K562 (cell line): ENCODE measurements around the gene DLX4.

Source experiments
- POLR2A ChIP-seq: fragments of 450-650 bp; conservative IDR thresholded peaks from 2 replicates; pipeline ENCODE4 v1.6.1; 2016
- RFX5 ChIP-seq: IDR thresholded peaks from 2 replicates; pipeline ENCODE4 v1.6.1; 2011; ENCODE audit warnings: low read depth, mild to moderate bottlenecking, improper control_type of control experiment, low read length
- ZBTB5 ChIP-seq: fragments of 450-650 bp; IDR thresholded peaks from 2 replicates; pipeline ENCODE4 v1.6.1; 2017; ENCODE audit warnings: antibody characterized with exemption
- ZNF280B ChIP-seq: fragments of 250-450 bp; sonication (Bioruptor Pico); IDR thresholded peaks from 2 replicates; pipeline ENCODE4 v1.5.1; 2021; ENCODE audit warnings: mild to moderate bottlenecking
- ZNF354B ChIP-seq: fragments of 250-450 bp; sonication (Bioruptor Pico); IDR thresholded peaks from 2 replicates; pipeline ENCODE4 v1.4.0; 2020
- TF ChIP-seq, protein P1 (sequence below), 2 experiments: fragments of 450-650 bp; IDR thresholded peaks; 2 replicates each; pipeline ENCODE4 v1.6.1; 2016; ENCODE audit warnings: mild to moderate bottlenecking in 2 of 2, borderline replicate concordance in 1 of 2, low read depth in 1 of 2, moderate library complexity in 1 of 2
- TF ChIP-seq, protein P2 (sequence below): fragments of 250-450 bp; sonication (Bioruptor Pico); IDR thresholded peaks from 2 replicates; pipeline ENCODE4 v1.8.0; 2021; ENCODE audit warnings: mild to moderate bottlenecking, moderate library complexity

DNA sequence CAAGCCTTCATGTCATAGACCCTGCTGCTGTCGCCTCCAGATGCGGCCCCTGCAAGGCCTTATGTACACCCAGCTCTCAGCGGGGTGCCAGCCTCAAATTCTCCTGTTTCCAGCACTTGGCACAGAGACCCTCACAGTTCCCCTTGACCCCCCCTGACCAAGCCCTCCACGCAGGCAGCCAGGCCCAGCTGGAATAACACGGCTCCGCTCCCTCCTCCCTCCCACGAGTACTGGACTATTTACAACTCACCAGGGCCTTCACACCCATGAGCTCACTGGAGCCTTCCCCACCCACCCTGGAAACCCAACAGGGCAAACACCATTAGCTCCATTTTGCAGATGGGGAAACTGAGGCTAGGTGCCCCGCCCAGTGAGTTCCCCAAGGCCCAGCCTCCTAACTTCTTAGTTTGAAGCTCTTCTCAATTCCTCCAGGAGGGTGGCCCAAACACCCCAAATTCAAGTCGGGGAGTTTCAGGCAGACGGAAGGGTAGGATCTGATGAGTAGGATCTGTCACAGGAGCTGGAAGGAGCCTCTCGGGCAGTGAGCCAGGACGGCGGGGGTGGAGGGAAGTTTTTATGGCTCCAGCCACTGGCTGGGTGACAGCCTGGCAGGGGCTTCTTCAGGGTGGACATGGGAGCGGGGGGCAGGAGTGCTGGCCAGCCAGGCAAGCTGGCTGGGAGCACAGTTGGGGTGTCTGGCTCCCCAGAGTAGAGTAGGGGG lies 17.5 kb upstream of the DLX4 start:
- TF ChIP-seq ZNF354B (no peak), ZBTB5 (no peak), RFX5 (no peak), POLR2A (no peak), ZNF280B (no peak)
- TF ChIP-seq, protein P1, sequence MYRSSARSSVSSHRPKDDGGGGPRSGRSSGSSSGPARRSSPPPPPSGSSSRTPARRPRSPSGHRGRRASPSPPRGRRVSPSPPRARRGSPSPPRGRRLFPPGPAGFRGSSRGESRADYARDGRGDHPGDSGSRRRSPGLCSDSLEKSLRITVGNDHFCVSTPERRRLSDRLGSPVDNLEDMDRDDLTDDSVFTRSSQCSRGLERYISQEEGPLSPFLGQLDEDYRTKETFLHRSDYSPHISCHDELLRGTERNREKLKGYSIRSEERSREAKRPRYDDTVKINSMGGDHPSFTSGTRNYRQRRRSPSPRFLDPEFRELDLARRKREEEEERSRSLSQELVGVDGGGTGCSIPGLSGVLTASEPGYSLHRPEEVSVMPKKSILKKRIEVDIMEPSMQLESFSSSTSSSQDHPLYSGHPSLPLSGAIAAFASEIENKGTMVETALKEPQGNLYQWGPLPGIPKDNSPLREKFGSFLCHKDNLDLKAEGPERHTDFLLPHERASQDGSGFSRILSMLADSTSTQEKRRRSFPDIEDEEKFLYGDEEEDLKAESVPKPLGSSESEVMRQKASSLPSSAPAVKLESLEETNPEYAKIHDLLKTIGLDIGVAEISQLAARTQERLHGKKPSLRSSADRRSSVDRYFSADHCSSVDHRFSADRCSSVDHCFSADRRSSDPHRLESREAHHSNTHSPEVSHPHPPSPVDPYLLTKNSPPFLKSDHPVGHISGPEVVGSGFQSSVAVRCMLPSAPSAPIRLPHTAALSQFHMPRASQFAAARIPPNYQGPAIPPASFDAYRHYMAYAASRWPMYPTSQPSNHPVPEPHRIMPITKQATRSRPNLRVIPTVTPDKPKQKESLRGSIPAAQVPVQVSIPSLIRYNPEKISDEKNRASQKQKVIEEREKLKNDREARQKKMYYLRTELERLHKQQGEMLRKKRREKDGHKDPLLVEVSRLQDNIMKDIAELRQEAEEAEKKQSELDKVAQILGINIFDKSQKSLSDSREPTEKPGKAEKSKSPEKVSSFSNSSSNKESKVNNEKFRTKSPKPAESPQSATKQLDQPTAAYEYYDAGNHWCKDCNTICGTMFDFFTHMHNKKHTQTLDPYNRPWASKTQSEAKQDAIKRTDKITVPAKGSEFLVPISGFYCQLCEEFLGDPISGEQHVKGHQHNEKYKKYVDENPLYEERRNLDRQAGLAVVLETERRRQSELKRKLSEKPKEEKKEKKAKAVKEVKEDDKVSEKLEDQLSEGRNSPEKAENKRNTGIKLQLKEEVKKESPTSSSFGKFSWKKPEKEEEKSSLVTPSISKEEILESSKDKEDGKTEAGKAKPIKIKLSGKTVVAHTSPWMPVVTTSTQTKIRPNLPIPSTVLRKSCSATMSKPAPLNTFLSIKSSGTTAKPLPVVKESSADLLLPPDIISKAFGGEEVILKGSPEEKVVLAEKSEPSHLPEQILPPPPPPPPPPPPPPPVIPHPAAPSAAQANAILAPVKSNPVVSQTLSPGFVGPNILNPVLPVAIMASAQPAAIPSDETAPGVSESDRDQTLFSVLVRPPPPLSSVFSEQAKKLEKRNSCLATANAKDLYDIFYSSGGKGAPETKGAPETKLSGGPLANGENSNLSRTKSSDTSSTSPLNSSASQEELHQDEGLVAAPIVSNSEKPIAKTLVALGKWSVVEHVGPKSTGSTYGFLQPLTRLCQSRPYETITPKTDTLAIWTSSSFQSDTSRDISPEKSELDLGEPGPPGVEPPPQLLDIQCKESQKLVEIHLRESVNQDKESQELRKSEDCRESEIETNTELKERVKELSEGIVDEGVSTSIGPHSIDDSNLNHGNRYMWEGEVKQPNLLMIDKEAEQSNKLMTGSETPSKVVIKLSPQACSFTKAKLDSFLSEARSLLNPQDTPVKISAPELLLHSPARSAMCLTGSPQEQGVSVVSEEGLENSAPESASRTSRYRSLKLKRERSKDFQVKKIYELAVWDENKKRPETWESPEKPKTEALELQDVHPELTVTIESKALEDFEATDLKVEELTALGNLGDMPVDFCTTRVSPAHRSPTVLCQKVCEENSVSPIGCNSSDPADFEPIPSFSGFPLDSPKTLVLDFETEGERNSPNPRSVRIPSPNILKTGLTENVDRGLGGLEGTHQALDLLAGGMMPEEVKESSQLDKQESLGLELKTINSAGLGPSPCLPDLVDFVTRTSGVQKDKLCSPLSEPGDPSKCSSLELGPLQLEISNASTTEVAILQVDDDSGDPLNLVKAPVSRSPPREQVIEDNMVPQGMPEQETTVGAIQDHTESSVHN (IDR thresholded peaks at IDR 0.05; ENCODE audit: borderline replicate concordance in 1 of 2, low read depth in 1 of 2) = no peak
- TF ChIP-seq, protein P2, sequence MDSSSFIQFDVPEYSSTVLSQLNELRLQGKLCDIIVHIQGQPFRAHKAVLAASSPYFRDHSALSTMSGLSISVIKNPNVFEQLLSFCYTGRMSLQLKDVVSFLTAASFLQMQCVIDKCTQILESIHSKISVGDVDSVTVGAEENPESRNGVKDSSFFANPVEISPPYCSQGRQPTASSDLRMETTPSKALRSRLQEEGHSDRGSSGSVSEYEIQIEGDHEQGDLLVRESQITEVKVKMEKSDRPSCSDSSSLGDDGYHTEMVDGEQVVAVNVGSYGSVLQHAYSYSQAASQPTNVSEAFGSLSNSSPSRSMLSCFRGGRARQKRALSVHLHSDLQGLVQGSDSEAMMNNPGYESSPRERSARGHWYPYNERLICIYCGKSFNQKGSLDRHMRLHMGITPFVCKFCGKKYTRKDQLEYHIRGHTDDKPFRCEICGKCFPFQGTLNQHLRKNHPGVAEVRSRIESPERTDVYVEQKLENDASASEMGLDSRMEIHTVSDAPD (CRISPR knock-in tag) = no peak
